Measurements from ENCODE around the gene RALGAPA1.

DNA sequence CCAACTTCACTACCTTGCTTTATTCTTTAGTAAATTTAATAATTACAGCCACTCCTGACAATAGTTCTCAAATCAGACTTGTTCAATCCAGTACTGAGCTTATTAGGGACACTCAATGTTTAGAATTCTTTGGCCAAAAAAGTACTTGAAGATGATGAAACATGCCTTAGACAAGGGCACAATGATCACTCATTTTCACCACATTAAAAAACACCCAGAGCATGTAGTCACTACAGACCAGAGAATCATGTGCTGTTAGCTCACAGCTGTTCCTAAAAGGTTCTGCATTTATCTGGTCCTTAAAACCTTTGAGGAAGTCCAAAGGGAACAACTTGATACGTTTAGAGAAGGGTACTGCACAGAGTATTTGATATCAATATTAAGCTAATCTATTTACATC lies 176.4 kb downstream of the RALGAPA1 start:
- TF ChIP-seq, protein P1, sequence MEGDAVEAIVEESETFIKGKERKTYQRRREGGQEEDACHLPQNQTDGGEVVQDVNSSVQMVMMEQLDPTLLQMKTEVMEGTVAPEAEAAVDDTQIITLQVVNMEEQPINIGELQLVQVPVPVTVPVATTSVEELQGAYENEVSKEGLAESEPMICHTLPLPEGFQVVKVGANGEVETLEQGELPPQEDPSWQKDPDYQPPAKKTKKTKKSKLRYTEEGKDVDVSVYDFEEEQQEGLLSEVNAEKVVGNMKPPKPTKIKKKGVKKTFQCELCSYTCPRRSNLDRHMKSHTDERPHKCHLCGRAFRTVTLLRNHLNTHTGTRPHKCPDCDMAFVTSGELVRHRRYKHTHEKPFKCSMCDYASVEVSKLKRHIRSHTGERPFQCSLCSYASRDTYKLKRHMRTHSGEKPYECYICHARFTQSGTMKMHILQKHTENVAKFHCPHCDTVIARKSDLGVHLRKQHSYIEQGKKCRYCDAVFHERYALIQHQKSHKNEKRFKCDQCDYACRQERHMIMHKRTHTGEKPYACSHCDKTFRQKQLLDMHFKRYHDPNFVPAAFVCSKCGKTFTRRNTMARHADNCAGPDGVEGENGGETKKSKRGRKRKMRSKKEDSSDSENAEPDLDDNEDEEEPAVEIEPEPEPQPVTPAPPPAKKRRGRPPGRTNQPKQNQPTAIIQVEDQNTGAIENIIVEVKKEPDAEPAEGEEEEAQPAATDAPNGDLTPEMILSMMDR (conservative IDR thresholded peaks at IDR 0.05 in 1 of 2, IDR thresholded peaks at IDR 0.05 in 1 of 2; ENCODE audit: low read depth in 1 of 2, low read length in 2 of 2): no peak
- TF ChIP-seq EZH2 (IDR thresholded peaks at IDR 0.05; ENCODE audit: low read length, missing control alignments): no peak

All from fibroblast of lung (primary cell).